ENCODE data around the gene ANTXR1. TPM values are rescaled to one million over a fixed set of nuclear protein-coding genes. Genes with fewer than 3 reads are reported as not detected.

ANTXR1 gene
- total and polyA plus RNA-seq, 2 donors (not counting 3 experiments of a cell fraction or from before 2014, with no cell fraction given), result 4.2 to 17.3 TPM

- no peaks in the 10 kb centered on the region for H3K36me3 ChIP-seq (ENCODE audit: control insufficient read depth in 2 of 2, extremely low read depth in 1 of 2, insufficient read depth in 2 of 2, low read length in 2 of 2)
- no TSS peak for BruUV-seq (replicated peaks)
- intact Hi-C loops (cut with micrococcal nuclease) (no loop called here), dilution Hi-C loops (cut with MboI; ENCODE audit: extremely low pct_ligation_motif_present, low sequenced_read_pairs) (no loop called here)
- CTCF ChIA-PET, result interaction anchor here (0.6 to 1.7 kb wide), 4 partner anchors 18 to 43 kb away, joined by 3 to 4 read pairs (median 3); no protein-coding TSS in a partner anchor
- no peaks in the 10 kb centered on the region for H3K27me3 ChIP-seq (ENCODE audit: control insufficient read depth in 2 of 2, insufficient read depth in 2 of 2, low read length in 2 of 2)
- peaks cover 17% of the 10 kb centered on the region for H3K4me1 ChIP-seq (ENCODE audit: control insufficient read depth, extremely low read depth, insufficient read depth, low read length)
- no peak overlapping the region for H2AFZ ChIP-seq (ENCODE audit: low read depth, low read length)
- H3K79me2 ChIP-seq (ENCODE audit: control insufficient read depth, insufficient read depth, low read length), result no peaks in the 10 kb centered on the region
- H3K9me1 ChIP-seq (replicated peaks; ENCODE audit: control insufficient read depth, extremely low read depth, insufficient read depth, low read length), result no peaks in the 10 kb centered on the region
- H3K4me3 ChIP-seq (replicated peaks in 1 of 3; ENCODE audit: insufficient read depth in 1 of 3, low read depth in 1 of 3, low read length in 3 of 3), result no peak overlapping the region
- no peak overlapping the region for H3K9ac ChIP-seq (replicated peaks; ENCODE audit: extremely low read depth, insufficient read depth, low read length)
- H3K9me3 ChIP-seq (replicated peaks; ENCODE audit: control insufficient read depth, insufficient read depth, low read length), result no peaks in the 10 kb centered on the region
- no peak overlapping the region for H3K27ac ChIP-seq (ENCODE audit: insufficient read depth, low read depth, low read length)
- POLR2A ChIA-PET, result no interaction called here
- H4K20me1 ChIP-seq (replicated peaks; ENCODE audit: control insufficient read depth, extremely low read depth, insufficient read depth, low read length), result no peaks in the 10 kb centered on the region
- FAIRE-seq (no peak), DNase-seq (ENCODE audit: low read depth, low spot score) (no peak)
- no peak for TF ChIP-seq FOS (IDR thresholded peaks at IDR 0.05; ENCODE audit: borderline replicate concordance, insufficient read depth, low read length)
- no peak for TF ChIP-seq GATA2 (IDR thresholded peaks at IDR 0.05; ENCODE audit: insufficient read depth, insufficient read length, low read depth, low read length)
- TF ChIP-seq POLR2A (IDR thresholded peaks at IDR 0.05; ENCODE audit: low read depth, low read length), result no peak
- TF ChIP-seq, protein P1, sequence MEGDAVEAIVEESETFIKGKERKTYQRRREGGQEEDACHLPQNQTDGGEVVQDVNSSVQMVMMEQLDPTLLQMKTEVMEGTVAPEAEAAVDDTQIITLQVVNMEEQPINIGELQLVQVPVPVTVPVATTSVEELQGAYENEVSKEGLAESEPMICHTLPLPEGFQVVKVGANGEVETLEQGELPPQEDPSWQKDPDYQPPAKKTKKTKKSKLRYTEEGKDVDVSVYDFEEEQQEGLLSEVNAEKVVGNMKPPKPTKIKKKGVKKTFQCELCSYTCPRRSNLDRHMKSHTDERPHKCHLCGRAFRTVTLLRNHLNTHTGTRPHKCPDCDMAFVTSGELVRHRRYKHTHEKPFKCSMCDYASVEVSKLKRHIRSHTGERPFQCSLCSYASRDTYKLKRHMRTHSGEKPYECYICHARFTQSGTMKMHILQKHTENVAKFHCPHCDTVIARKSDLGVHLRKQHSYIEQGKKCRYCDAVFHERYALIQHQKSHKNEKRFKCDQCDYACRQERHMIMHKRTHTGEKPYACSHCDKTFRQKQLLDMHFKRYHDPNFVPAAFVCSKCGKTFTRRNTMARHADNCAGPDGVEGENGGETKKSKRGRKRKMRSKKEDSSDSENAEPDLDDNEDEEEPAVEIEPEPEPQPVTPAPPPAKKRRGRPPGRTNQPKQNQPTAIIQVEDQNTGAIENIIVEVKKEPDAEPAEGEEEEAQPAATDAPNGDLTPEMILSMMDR (IDR thresholded peaks at IDR 0.05; ENCODE audit: extremely low read depth in 1 of 2, insufficient read depth in 1 of 2, low read depth in 1 of 2, low read length in 2 of 2), result no peak
- no peak for TF ChIP-seq POLR2AphosphoS5 (IDR thresholded peaks at IDR 0.05; ENCODE audit: insufficient read depth, low read depth, low read length)
- TF ChIP-seq EZH2 (IDR thresholded peaks at IDR 0.05; ENCODE audit: borderline replicate concordance, low read depth, low read length, severe bottlenecking), result no peak
- no peak for TF ChIP-seq MYC (IDR thresholded peaks at IDR 0.05; ENCODE audit: low read depth, low read length)
- TF ChIP-seq JUN (IDR thresholded peaks at IDR 0.05; ENCODE audit: borderline replicate concordance, insufficient read depth, insufficient read length, low read depth), result no peak
- TF ChIP-seq, protein P2, sequence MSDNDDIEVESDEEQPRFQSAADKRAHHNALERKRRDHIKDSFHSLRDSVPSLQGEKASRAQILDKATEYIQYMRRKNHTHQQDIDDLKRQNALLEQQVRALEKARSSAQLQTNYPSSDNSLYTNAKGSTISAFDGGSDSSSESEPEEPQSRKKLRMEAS (IDR thresholded peaks at IDR 0.05; ENCODE audit: insufficient read depth, insufficient read length), result no peak
- H3K4me2 ChIP-seq (ENCODE audit: insufficient read depth, low read length), result no peak overlapping the region
Measured at GRCh38 chr2:69212238-69213028, 199.5 kb downstream of the ANTXR1 start.
